ENCODE results near the gene CPPED1.

The CPPED1 gene

DNA sequence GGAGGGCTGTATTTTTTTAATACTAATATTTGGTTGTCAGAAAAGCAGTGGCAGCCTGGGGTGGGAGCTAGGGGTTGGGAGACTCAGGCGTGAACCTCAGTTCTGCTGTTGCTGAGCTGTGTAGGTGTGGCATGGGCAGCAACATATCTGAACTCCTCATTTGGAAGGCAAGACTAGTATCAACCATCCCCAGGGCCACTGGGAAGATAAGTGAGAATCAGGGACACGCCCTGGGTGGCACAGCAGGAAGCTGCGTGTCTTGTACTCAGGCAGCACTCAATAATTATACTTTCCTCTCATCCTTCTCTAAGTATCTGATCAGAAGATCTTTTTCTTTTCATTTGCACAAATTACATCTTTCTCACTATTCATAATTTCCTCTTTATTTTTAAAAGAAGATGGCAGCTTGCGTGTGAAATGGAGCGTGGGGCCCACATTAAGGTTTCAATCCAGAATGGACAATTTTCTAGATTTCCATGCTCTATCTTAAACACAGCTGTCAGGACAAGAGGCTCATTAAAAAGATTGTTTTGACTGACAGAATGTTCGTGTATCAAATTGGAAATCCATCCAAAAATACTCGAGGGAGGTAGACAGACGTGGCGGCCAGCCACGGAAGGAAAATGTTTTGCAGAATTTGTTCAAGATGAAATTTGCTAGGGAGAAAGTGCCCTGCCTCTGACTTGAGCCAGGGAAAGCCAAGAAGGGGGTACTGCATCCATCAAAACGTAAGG lies 121.1 kb downstream of the CPPED1 start:
- Histone ChIP-seq H4K8ac (ENCODE audit: low read length) (no peak overlapping the region), H3K4ac (ENCODE audit: low read depth in 1 of 2, low read length in 2 of 2) (no peak overlapping the region), H2BK12ac (ENCODE audit: low read length in 2 of 2) (no peak overlapping the region), H3K9ac (ENCODE audit: low read length) (no peak overlapping the region), H3K4me3 (ENCODE audit: insufficient read depth in 1 of 2, low read depth in 1 of 2, low read length in 2 of 2) (no peak overlapping the region), H2AK5ac (ENCODE audit: low read length, severe bottlenecking) (no peak overlapping the region), H3K27ac (ENCODE audit: low read length, poor library complexity, severe bottlenecking) (no peak overlapping the region), H3K23ac (ENCODE audit: low read length in 2 of 2) (no peak overlapping the region), H2AFZ (ENCODE audit: low read depth, low read length) (no peak overlapping the region), H3K4me1 (ENCODE audit: control insufficient read depth, insufficient read depth, low read depth, low read length) (no peaks in the 10 kb centered on the region), H2BK120ac (ENCODE audit: low read depth, low read length) (no peak overlapping the region), H3K79me1 (replicated peaks; ENCODE audit: low read length, poor library complexity, severe bottlenecking) (no peaks in the 10 kb centered on the region), H3K9me3 (ENCODE audit: control insufficient read depth, low read length) (no peaks in the 10 kb centered on the region), H2BK5ac (ENCODE audit: low read depth, low read length, poor library complexity, severe bottlenecking) (no peak overlapping the region), H3K36me3 (ENCODE audit: control insufficient read depth in 1 of 2, insufficient read depth in 2 of 2, low read depth in 1 of 2, low read length in 2 of 2) (peaks cover 0 to 3% of the 10 kb centered on the region in 2 experiments), H3K18ac (ENCODE audit: low read depth in 1 of 2, low read length in 2 of 2) (no peak overlapping the region), H4K91ac (ENCODE audit: low read length) (no peak overlapping the region), H3K4me2 (ENCODE audit: low read length, poor library complexity, severe bottlenecking) (no peak overlapping the region), H2BK15ac (ENCODE audit: low read depth, poor library complexity, severe bottlenecking) (no peak overlapping the region), H3K27me3 (ENCODE audit: control insufficient read depth in 1 of 2, insufficient read depth in 1 of 2, low read length in 2 of 2) (no peaks in the 10 kb centered on the region), H3K14ac (ENCODE audit: low read length in 2 of 2) (no peak overlapping the region)
- DNase-seq = no peak
- 93% methylated on average over 11 of the region's 11 CpGs for WGBS

DNA sequence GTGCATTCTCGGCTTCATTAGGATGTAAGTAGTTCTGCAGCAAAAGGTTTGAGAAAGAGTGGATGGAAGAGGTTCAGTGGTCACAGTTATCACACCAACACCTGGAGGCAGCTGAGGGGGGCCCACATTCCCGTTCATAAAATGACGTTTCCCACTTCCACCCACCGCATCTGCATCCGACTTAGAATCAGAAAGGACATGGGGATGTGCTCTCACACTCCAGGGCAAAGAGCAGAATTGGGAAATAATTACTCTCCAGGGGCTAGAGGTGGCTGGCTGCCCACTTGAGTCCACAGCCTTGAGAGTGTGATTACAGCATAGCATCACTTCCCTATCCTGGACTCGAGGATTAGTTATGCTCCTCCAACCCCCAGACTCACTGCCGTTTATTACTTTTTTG lies 122.0 kb downstream of the CPPED1 start:
- H2BK120ac ChIP-seq (ENCODE audit: low read depth, low read length) = no peak overlapping the region
- no peak overlapping the region for H3K9ac ChIP-seq (ENCODE audit: low read length)
- no peak for DNase-seq
- no peaks in the 10 kb centered on the region for H3K4me1 ChIP-seq (ENCODE audit: control insufficient read depth, insufficient read depth, low read depth, low read length)
- no peak overlapping the region for H2AK5ac ChIP-seq (ENCODE audit: low read length, severe bottlenecking)
- H3K4me2 ChIP-seq (ENCODE audit: low read length, poor library complexity, severe bottlenecking) = no peak overlapping the region
- no peaks in the 10 kb centered on the region for H3K9me3 ChIP-seq (ENCODE audit: control insufficient read depth, low read length)
- 94% methylated on average over 7 of the region's 7 CpGs for WGBS
- peak overlapping the region in 1 of 2 experiments; percentile 18 for H3K4me3 ChIP-seq (ENCODE audit: insufficient read depth in 1 of 2, low read depth in 1 of 2, low read length in 2 of 2)
- H3K36me3 ChIP-seq (ENCODE audit: control insufficient read depth in 1 of 2, insufficient read depth in 2 of 2, low read depth in 1 of 2, low read length in 2 of 2) = peaks cover 0 to 3% of the 10 kb centered on the region in 2 experiments
- peak overlapping the region; percentile 43 for H4K91ac ChIP-seq (ENCODE audit: low read length)
- H2BK15ac ChIP-seq (ENCODE audit: low read depth, poor library complexity, severe bottlenecking) = no peak overlapping the region
- no peak overlapping the region for H3K23ac ChIP-seq (ENCODE audit: low read length in 2 of 2)
- H3K27ac ChIP-seq (ENCODE audit: low read length, poor library complexity, severe bottlenecking) = no peak overlapping the region
- no peak overlapping the region for H2AFZ ChIP-seq (ENCODE audit: low read depth, low read length)
- H4K8ac ChIP-seq (ENCODE audit: low read length) = peak overlapping the region; percentile 33
- H3K14ac ChIP-seq (ENCODE audit: low read length in 2 of 2) = no peak overlapping the region
- no peak overlapping the region for H2BK12ac ChIP-seq (ENCODE audit: low read length in 2 of 2)
- no peaks in the 10 kb centered on the region for H3K79me1 ChIP-seq (replicated peaks; ENCODE audit: low read length, poor library complexity, severe bottlenecking)
- H3K4ac ChIP-seq (ENCODE audit: low read depth in 1 of 2, low read length in 2 of 2) = peak overlapping the region in 1 of 2 experiments; percentile 15
- H3K27me3 ChIP-seq (ENCODE audit: control insufficient read depth in 1 of 2, insufficient read depth in 1 of 2, low read length in 2 of 2) = no peaks in the 10 kb centered on the region
- H2BK5ac ChIP-seq (ENCODE audit: low read depth, low read length, poor library complexity, severe bottlenecking) = no peak overlapping the region
- H3K18ac ChIP-seq (ENCODE audit: low read depth in 1 of 2, low read length in 2 of 2) = no peak overlapping the region

DNA sequence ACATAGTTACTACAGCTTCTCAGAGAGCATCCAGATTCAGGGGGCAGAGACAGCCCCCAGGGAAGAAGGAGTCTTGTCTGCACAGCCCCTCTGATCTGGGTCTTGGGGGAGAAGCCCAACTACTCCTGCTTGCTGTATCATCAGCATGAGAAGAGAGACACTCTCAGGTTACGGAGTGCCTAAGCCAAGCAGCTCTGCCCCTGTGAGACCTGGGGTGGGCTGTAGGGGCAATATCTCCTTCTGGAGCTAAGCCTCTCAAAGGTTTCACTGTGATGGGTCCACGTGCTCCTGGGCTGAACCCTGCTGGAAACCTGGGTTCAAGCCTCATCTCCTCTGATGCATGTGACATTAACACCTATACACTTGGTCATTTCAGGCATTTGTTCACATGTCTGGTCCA lies 123.2 kb downstream of the CPPED1 start:
- Histone ChIP-seq H3K27me3 (ENCODE audit: control insufficient read depth in 1 of 2, insufficient read depth in 1 of 2, low read length in 2 of 2) (no peaks in the 10 kb centered on the region), H4K91ac (ENCODE audit: low read length) (peak overlapping the region; percentile 6), H2BK5ac (ENCODE audit: low read depth, low read length, poor library complexity, severe bottlenecking) (no peak overlapping the region), H3K14ac (ENCODE audit: low read length in 2 of 2) (no peak overlapping the region), H3K4me2 (ENCODE audit: low read length, poor library complexity, severe bottlenecking) (no peak overlapping the region), H3K79me1 (replicated peaks; ENCODE audit: low read length, poor library complexity, severe bottlenecking) (no peaks in the 10 kb centered on the region), H2AFZ (ENCODE audit: low read depth, low read length) (no peak overlapping the region), H2BK12ac (ENCODE audit: low read length in 2 of 2) (no peak overlapping the region), H2BK120ac (ENCODE audit: low read depth, low read length) (no peak overlapping the region), H3K9me3 (ENCODE audit: control insufficient read depth, low read length) (no peaks in the 10 kb centered on the region), H4K8ac (ENCODE audit: low read length) (no peak overlapping the region), H3K9ac (ENCODE audit: low read length) (no peak overlapping the region), H3K4me1 (ENCODE audit: control insufficient read depth, insufficient read depth, low read depth, low read length) (no peaks in the 10 kb centered on the region), H3K18ac (ENCODE audit: low read depth in 1 of 2, low read length in 2 of 2) (peak overlapping the region in 1 of 2 experiments; percentile 72), H3K36me3 (ENCODE audit: control insufficient read depth in 1 of 2, insufficient read depth in 2 of 2, low read depth in 1 of 2, low read length in 2 of 2) (peaks cover 0 to 3% of the 10 kb centered on the region in 2 experiments), H3K4me3 (ENCODE audit: insufficient read depth in 1 of 2, low read depth in 1 of 2, low read length in 2 of 2) (no peak overlapping the region), H3K4ac (ENCODE audit: low read depth in 1 of 2, low read length in 2 of 2) (no peak overlapping the region), H3K27ac (ENCODE audit: low read length, poor library complexity, severe bottlenecking) (no peak overlapping the region), H2AK5ac (ENCODE audit: low read length, severe bottlenecking) (no peak overlapping the region), H3K23ac (ENCODE audit: low read length in 2 of 2) (peak overlapping the region in 1 of 2 experiments; percentile 89), H2BK15ac (ENCODE audit: low read depth, poor library complexity, severe bottlenecking) (no peak overlapping the region)
- DNase-seq = no peak
- WGBS = 69% methylated on average over 2 of the region's 2 CpGs

DNA sequence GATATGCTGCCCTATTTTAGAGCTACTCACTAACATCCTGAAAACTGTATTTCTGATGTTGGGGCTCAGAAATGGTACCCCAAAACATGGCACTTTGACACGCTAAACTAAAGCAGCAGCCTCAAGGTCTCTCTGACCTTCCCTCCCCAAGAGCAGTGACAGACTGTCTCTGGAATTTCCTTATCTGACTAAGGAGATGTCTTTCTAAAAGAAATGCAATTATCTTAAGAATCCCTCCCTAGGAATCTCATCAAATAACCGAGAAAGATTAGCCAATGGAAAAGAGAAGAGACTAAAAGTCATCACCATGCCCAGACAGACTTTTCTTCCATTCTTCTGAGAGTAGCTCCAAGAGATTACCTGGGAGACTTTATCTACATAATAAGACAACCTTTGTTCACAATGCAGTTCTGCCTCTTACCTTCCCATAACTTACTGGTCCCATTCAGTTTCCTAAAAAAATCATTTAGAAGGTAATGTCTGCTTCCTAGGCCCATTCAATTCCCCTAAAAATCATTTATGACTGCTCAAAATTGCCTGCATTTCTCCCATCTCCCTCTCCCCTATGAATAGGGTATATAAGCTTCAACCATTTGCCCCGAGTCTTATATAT lies 123.9 kb downstream of the CPPED1 start:
- Histone ChIP-seq H2AFZ (ENCODE audit: low read depth, low read length) (no peak overlapping the region), H3K27ac (ENCODE audit: low read length, poor library complexity, severe bottlenecking) (no peak overlapping the region), H2BK12ac (ENCODE audit: low read length in 2 of 2) (no peak overlapping the region), H3K23ac (ENCODE audit: low read length in 2 of 2) (no peak overlapping the region), H4K91ac (ENCODE audit: low read length) (no peak overlapping the region), H3K27me3 (ENCODE audit: control insufficient read depth in 1 of 2, insufficient read depth in 1 of 2, low read length in 2 of 2) (no peaks in the 10 kb centered on the region), H3K79me1 (replicated peaks; ENCODE audit: low read length, poor library complexity, severe bottlenecking) (no peaks in the 10 kb centered on the region), H3K14ac (ENCODE audit: low read length in 2 of 2) (no peak overlapping the region), H2BK5ac (ENCODE audit: low read depth, low read length, poor library complexity, severe bottlenecking) (no peak overlapping the region), H3K4me2 (ENCODE audit: low read length, poor library complexity, severe bottlenecking) (no peak overlapping the region), H3K4me3 (ENCODE audit: insufficient read depth in 1 of 2, low read depth in 1 of 2, low read length in 2 of 2) (no peak overlapping the region), H4K8ac (ENCODE audit: low read length) (no peak overlapping the region), H3K4me1 (ENCODE audit: control insufficient read depth, insufficient read depth, low read depth, low read length) (no peaks in the 10 kb centered on the region), H3K36me3 (ENCODE audit: control insufficient read depth in 1 of 2, insufficient read depth in 2 of 2, low read depth in 1 of 2, low read length in 2 of 2) (peaks cover 0 to 4% of the 10 kb centered on the region in 2 experiments), H2AK5ac (ENCODE audit: low read length, severe bottlenecking) (no peak overlapping the region), H3K9ac (ENCODE audit: low read length) (no peak overlapping the region), H2BK120ac (ENCODE audit: low read depth, low read length) (no peak overlapping the region), H3K9me3 (ENCODE audit: control insufficient read depth, low read length) (no peaks in the 10 kb centered on the region), H3K18ac (ENCODE audit: low read depth in 1 of 2, low read length in 2 of 2) (no peak overlapping the region), H3K4ac (ENCODE audit: low read depth in 1 of 2, low read length in 2 of 2) (no peak overlapping the region), H2BK15ac (ENCODE audit: low read depth, poor library complexity, severe bottlenecking) (no peak overlapping the region)
- peak; percentile 26 for DNase-seq
- 67% methylated on average over 3 of the region's 3 CpGs for WGBS

Data from mesenchymal stem cell (in vitro differentiated cells and primary cell).